Epithelial cell of esophagus (primary cell): ENCODE measurements around the gene UTP25.
A peak's percentile ranks its signal among the peaks of the same experiment; 100 is the strongest.

Experiments used
- DNase-seq: peaks from one replicate; pipeline ENCODE4 v3.0.0; 2010; ENCODE audit warnings: low read depth
- H3K4me3 ChIP-seq: 2 replicates; pipeline ENCODE4 v1.5.1; 2011; ENCODE audit warnings: mild to moderate bottlenecking, low read length, control low read depth
- CTCF ChIP-seq: IDR thresholded peaks from 2 replicates; pipeline ENCODE4 v1.5.1; 2011; ENCODE audit warnings: low read depth, mild to moderate bottlenecking, low read length, control low read depth, inconsistent platforms; ENCODE audit not compliant: insufficient read depth; ENCODE audit errors: missing control alignments

Gene UTP25

GRCh38 chr1:209850342-209850979, 22.7 kb downstream of the UTP25 start:
- peak; percentile 91 for TF ChIP-seq CTCF
- H3K4me3 ChIP-seq, result no peak overlapping the region
- peak; percentile 75 for DNase-seq

GRCh38 chr1:209853676-209854075, 25.9 kb downstream of the UTP25 start:
- no peak overlapping the region for H3K4me3 ChIP-seq
- no peak for DNase-seq
- TF ChIP-seq CTCF, result no peak

- no peak for DNase-seq
- no peak for TF ChIP-seq CTCF
- H3K4me3 ChIP-seq, result no peak overlapping the region
Measured at GRCh38 chr1:209854196-209854595, 26.4 kb downstream of the UTP25 start.

- H3K4me3 ChIP-seq, result no peak overlapping the region
- DNase-seq, result no peak
- TF ChIP-seq CTCF, result no peak
Measured at GRCh38 chr1:209855006-209855405, 27.2 kb downstream of the UTP25 start.

- no peak for TF ChIP-seq CTCF
- H3K4me3 ChIP-seq, result no peak overlapping the region
- DNase-seq, result no peak
Measured at GRCh38 chr1:209855623-209856022, 27.9 kb downstream of the UTP25 start.

- DNase-seq, result no peak
- TF ChIP-seq CTCF, result no peak
- H3K4me3 ChIP-seq, result no peak overlapping the region
Measured at GRCh38 chr1:209858561-209859103, 30.9 kb downstream of the UTP25 start.
